ENCODE results near the gene PADI2.

PADI2 gene

GRCh38 chr1:17139637-17140036, 20.4 kb upstream of the PADI2 start:
- no peak for DNase-seq

GRCh38 chr1:17137441-17137840, 18.2 kb upstream of the PADI2 start:
- DNase-seq, result no peak

GRCh38 chr1:17136936-17137335, 17.7 kb upstream of the PADI2 start:
- no peak for DNase-seq

- no peak for DNase-seq
These were observed 16.9 kb upstream of the PADI2 start for GRCh38 chr1:17136145-17136544.

GRCh38 chr1:17135530-17135929, 16.3 kb upstream of the PADI2 start:
- DNase-seq, result no peak

GRCh38 chr1:17134724-17135123, 15.5 kb upstream of the PADI2 start:
- no peak for DNase-seq

- DNase-seq, result no peak
These were observed 14.8 kb upstream of the PADI2 start for GRCh38 chr1:17134034-17134433.

- DNase-seq, result no peak
These were observed 10.9 kb upstream of the PADI2 start for GRCh38 chr1:17130138-17130635.

- peak; percentile 80 for DNase-seq
These were observed 9.1 kb upstream of the PADI2 start for GRCh38 chr1:17128361-17128760.

GRCh38 chr1:17125756-17126237, 6.5 kb upstream of the PADI2 start:
- DNase-seq, result peak; percentile 92

GRCh38 chr1:17123196-17124045, 4.2 kb upstream of the PADI2 start:
- no peak for DNase-seq

GRCh38 chr1:17122521-17123164, 3.4 kb upstream of the PADI2 start:
- no peak for DNase-seq

- no peak for DNase-seq
These were observed 2.6 kb upstream of the PADI2 start for GRCh38 chr1:17121881-17122280.

- DNase-seq, result no peak
These were observed 1.9 kb upstream of the PADI2 start for GRCh38 chr1:17120962-17121837.

GRCh38 chr1:17120481-17120877, 1.2 kb upstream of the PADI2 start:
- DNase-seq, result no peak

GRCh38 chr1:17119773-17120480, 676 bp upstream of the PADI2 start:
- no peak for DNase-seq

- no peak for DNase-seq
These were observed 560 bp downstream of the PADI2 start for GRCh38 chr1:17118706-17119075.

GRCh38 chr1:17118268-17118667, 983 bp downstream of the PADI2 start:
- DNase-seq, result no peak

- no peak for DNase-seq
These were observed 1.6 kb downstream of the PADI2 start for GRCh38 chr1:17117451-17118265.

GRCh38 chr1:17116643-17117042, 2.6 kb downstream of the PADI2 start:
- no peak for DNase-seq

GRCh38 chr1:17113963-17114362, 5.3 kb downstream of the PADI2 start:
- DNase-seq, result no peak
